Cardiac fibroblast (primary cell): ENCODE data around the gene MYOM1.

Source experiments
- DNase-seq, 2 donors: peaks; one replicate each; pipeline versions ENCODE4 v3.0.0 to v3.0.0-alpha.2; 2010; ENCODE audit warnings: low read depth in 2 of 2
- H3K4me3 ChIP-seq, 2 donors: replicated peaks in 1 of 2; 1 replicate in 1 of 2; 2 replicates in 1 of 2; pipeline ENCODE4 v1.5.1; 2011; ENCODE audit warnings: low read depth in 2 of 2, low read length in 2 of 2, mild to moderate bottlenecking in 2 of 2, moderate library complexity in 1 of 2
- CTCF ChIP-seq: IDR thresholded peaks from one replicate; pipeline ENCODE4 v1.5.1; 2011; ENCODE audit warnings: low read depth, mild to moderate bottlenecking, low read length, inconsistent platforms

MYOM1 gene

GRCh38 chr18:3256693-3257626 is 37.2 kb upstream of the MYOM1 start:
- TF ChIP-seq CTCF, result no peak
- DNase-seq, result peak; percentile 36 to 57

GRCh38 chr18:3255611-3256165 is 35.9 kb upstream of the MYOM1 start:
- H3K4me3 ChIP-seq, result no peak overlapping the region
- DNase-seq, result no peak
- no peak for TF ChIP-seq CTCF

More at GRCh38 chr18:3256693-3257626, 37.2 kb upstream of the MYOM1 start:
- H3K4me3 ChIP-seq, result no peak overlapping the region

GRCh38 chr18:3254725-3255124 is 35.0 kb upstream of the MYOM1 start:
- no peak for DNase-seq
- no peak overlapping the region for H3K4me3 ChIP-seq
- no peak for TF ChIP-seq CTCF

- no peak overlapping the region for H3K4me3 ChIP-seq
- DNase-seq, result no peak
Measured at GRCh38 chr18:3252843-3253242, 33.1 kb upstream of the MYOM1 start.

GRCh38 chr18:3251963-3252277 is 32.2 kb upstream of the MYOM1 start:
- peak; percentile 29 to 45 for DNase-seq
- no peak overlapping the region for H3K4me3 ChIP-seq
- TF ChIP-seq CTCF, result no peak

More at GRCh38 chr18:3252843-3253242, 33.1 kb upstream of the MYOM1 start:
- TF ChIP-seq CTCF, result no peak

GRCh38 chr18:3251249-3251962 is 31.6 kb upstream of the MYOM1 start:
- peak overlapping the region in 1 of 2 donors; percentile 15 for H3K4me3 ChIP-seq
- no peak for TF ChIP-seq CTCF
- peak in 1 of 2 donors; percentile 47 for DNase-seq
